Activated gamma-delta T cell (primary cell): ENCODE data around the gene BEGAIN.

Experiments
- DNase-seq: peaks from one replicate; lab custom pipeline; 2025; lab: John Stamatoyannopoulos, UW

Gene BEGAIN

GRCh38 chr14:100567877-100568163, 19.4 kb downstream of the BEGAIN start:
- no peak for DNase-seq

GRCh38 chr14:100567009-100567876, 20.0 kb downstream of the BEGAIN start:
- DNase-seq: no peak

GRCh38 chr14:100566586-100566985, 20.6 kb downstream of the BEGAIN start:
- DNase-seq: no peak

GRCh38 chr14:100566119-100566518, 21.1 kb downstream of the BEGAIN start:
- no peak for DNase-seq

GRCh38 chr14:100565650-100566049, 21.6 kb downstream of the BEGAIN start:
- no peak for DNase-seq

GRCh38 chr14:100564512-100564911, 22.7 kb downstream of the BEGAIN start:
- DNase-seq: no peak

- no peak for DNase-seq
These were observed 24.5 kb downstream of the BEGAIN start for GRCh38 chr14:100562751-100563150.

- no peak for DNase-seq
These were observed 26.2 kb downstream of the BEGAIN start for GRCh38 chr14:100561005-100561404.

- DNase-seq: no peak
These were observed 26.7 kb downstream of the BEGAIN start for GRCh38 chr14:100560471-100560870.

- DNase-seq: no peak
These were observed 27.8 kb downstream of the BEGAIN start for GRCh38 chr14:100559455-100559854.

GRCh38 chr14:100558966-100559365, 28.3 kb downstream of the BEGAIN start:
- no peak for DNase-seq

GRCh38 chr14:100558226-100558625, 29.0 kb downstream of the BEGAIN start:
- no peak for DNase-seq

GRCh38 chr14:100557658-100558057, 29.6 kb downstream of the BEGAIN start:
- DNase-seq: no peak

- no peak for DNase-seq
These were observed 30.2 kb downstream of the BEGAIN start for GRCh38 chr14:100556936-100557505.

- DNase-seq: no peak
These were observed 31.1 kb downstream of the BEGAIN start for GRCh38 chr14:100556140-100556475.

- DNase-seq: no peak
These were observed 31.6 kb downstream of the BEGAIN start for GRCh38 chr14:100555436-100556139.

GRCh38 chr14:100554696-100555320, 32.4 kb downstream of the BEGAIN start:
- no peak for DNase-seq

- no peak for DNase-seq
These were observed 33.0 kb downstream of the BEGAIN start for GRCh38 chr14:100554082-100554677.

GRCh38 chr14:100553471-100553870, 33.7 kb downstream of the BEGAIN start:
- DNase-seq: no peak

GRCh38 chr14:100552524-100553125, 34.6 kb downstream of the BEGAIN start:
- DNase-seq: no peak

- no peak for DNase-seq
These were observed 36.2 kb downstream of the BEGAIN start for GRCh38 chr14:100551056-100551455.
